Activated T-cell treated with anti-CD3 and anti-CD28 coated beads for 48 hours (primary cell): ENCODE measurements around the gene RNF112.

ENCODE experiments used
- DNase-seq: peaks from one replicate; pipeline ENCODE4 v3.0.0-alpha.2; 2020; ENCODE audit warnings: low read depth

The RNF112 gene

GRCh38 chr17:19388791-19389785 lies 21.9 kb upstream of the RNF112 start:
- DNase-seq, result no peak

- DNase-seq, result no peak
These were observed 20.1 kb upstream of the RNF112 start for GRCh38 chr17:19390951-19391350.

- DNase-seq, result no peak
These were observed 19.6 kb upstream of the RNF112 start for GRCh38 chr17:19391432-19391831.

- DNase-seq, result no peak
These were observed 18.7 kb upstream of the RNF112 start for GRCh38 chr17:19392303-19392702.

- DNase-seq, result no peak
These were observed 13.4 kb upstream of the RNF112 start for GRCh38 chr17:19397556-19398041.

- DNase-seq, result no peak
These were observed 12.5 kb upstream of the RNF112 start for GRCh38 chr17:19398301-19399181.

GRCh38 chr17:19399750-19400450 lies 11.1 kb upstream of the RNF112 start:
- no peak for DNase-seq

GRCh38 chr17:19401321-19402010 lies 9.6 kb upstream of the RNF112 start:
- no peak for DNase-seq

- DNase-seq, result no peak
These were observed 8.9 kb upstream of the RNF112 start for GRCh38 chr17:19402171-19402570.

- no peak for DNase-seq
These were observed 8.0 kb upstream of the RNF112 start for GRCh38 chr17:19403021-19403420.

GRCh38 chr17:19404264-19404663 lies 6.8 kb upstream of the RNF112 start:
- no peak for DNase-seq

- DNase-seq, result no peak
These were observed 5.9 kb upstream of the RNF112 start for GRCh38 chr17:19405114-19405513.

GRCh38 chr17:19407601-19408345 lies 3.3 kb upstream of the RNF112 start:
- no peak for DNase-seq

GRCh38 chr17:19408346-19408710 lies 2.7 kb upstream of the RNF112 start:
- no peak for DNase-seq

GRCh38 chr17:19409066-19409465 lies 2.0 kb upstream of the RNF112 start:
- DNase-seq, result no peak

GRCh38 chr17:19409509-19409908 lies 1.5 kb upstream of the RNF112 start:
- DNase-seq, result no peak

GRCh38 chr17:19410091-19410490 lies 941 bp upstream of the RNF112 start:
- no peak for DNase-seq

- no peak for DNase-seq
These were observed 599 bp downstream of the RNF112 start for GRCh38 chr17:19411631-19412030.

- no peak for DNase-seq
These were observed 1.5 kb downstream of the RNF112 start for GRCh38 chr17:19412510-19412909.

- no peak for DNase-seq
These were observed 2.0 kb downstream of the RNF112 start for GRCh38 chr17:19412984-19413383.

GRCh38 chr17:19413761-19414160 lies 2.7 kb downstream of the RNF112 start:
- no peak for DNase-seq
